GM18502 (cell line): ENCODE measurements around the gene BRICD5.

Experiments used
- ATAC-seq: cut with Tn5 transposase; IDR thresholded peaks from one replicate; pipeline ENCODE4 v1.9.1; 2021; ENCODE audit warnings: mild to moderate bottlenecking; ENCODE audit not compliant: unreplicated experiment, poor library complexity

BRICD5 gene

GRCh38 chr16:2226245-2226793 lies 15.7 kb upstream of the BRICD5 start:
- ATAC-seq = no peak

- peak; percentile 14 for ATAC-seq
Measured at GRCh38 chr16:2223942-2224486, 13.4 kb upstream of the BRICD5 start.

GRCh38 chr16:2223221-2223941 lies 12.7 kb upstream of the BRICD5 start, which contains the start of gene E4F1:
Gene E4F1, plus strand, starts transcription at chr16:2223591. Its CDS starts 23 bp downstream, at chr16:2223614.
- peak; percentile 93 for ATAC-seq

- no peak for ATAC-seq
Measured at GRCh38 chr16:2216330-2216729, 5.7 kb upstream of the BRICD5 start.

- ATAC-seq = peak; percentile 87
Measured at GRCh38 chr16:2214719-2214968, 4.0 kb upstream of the BRICD5 start, which contains the start of gene PGP. Gene PGP, minus strand, starts transcription at chr16:2214840. Its CDS starts 63 bp downstream, at chr16:2214777.

GRCh38 chr16:2213817-2214718 lies 3.4 kb upstream of the BRICD5 start:
- peak; percentile 19 for ATAC-seq

GRCh38 chr16:2212362-2213324 lies 2.0 kb upstream of the BRICD5 start:
- no peak for ATAC-seq

- ATAC-seq = no peak
Measured at GRCh38 chr16:2211923-2212347, 1.3 kb upstream of the BRICD5 start.

GRCh38 chr16:2210009-2210332 lies 692 bp downstream of the BRICD5 start:
- no peak for ATAC-seq

GRCh38 chr16:2209258-2210008 lies 1.2 kb downstream of the BRICD5 start:
- no peak for ATAC-seq

GRCh38 chr16:2208772-2209171 lies 1.9 kb downstream of the BRICD5 start:
- no peak for ATAC-seq

GRCh38 chr16:2208308-2208707 lies 2.4 kb downstream of the BRICD5 start:
- ATAC-seq = no peak

GRCh38 chr16:2207872-2208271 lies 2.8 kb downstream of the BRICD5 start:
- no peak for ATAC-seq

- no peak for ATAC-seq
Measured at GRCh38 chr16:2206780-2207433, 3.8 kb downstream of the BRICD5 start.

GRCh38 chr16:2206420-2206779 lies 4.3 kb downstream of the BRICD5 start:
- ATAC-seq = no peak

GRCh38 chr16:2205967-2206313 lies 4.7 kb downstream of the BRICD5 start:
- ATAC-seq = peak; percentile 14

GRCh38 chr16:2205104-2205966 lies 5.3 kb downstream of the BRICD5 start, which contains the start of gene MLST8:
Gene MLST8, plus strand, starts transcription at chr16:2205454. Its CDS starts 632 bp downstream, at chr16:2206086.
- peak; percentile 74 for ATAC-seq
